Upper lobe of left lung (tissue), 6 donors: ENCODE results near the gene AP3B2. TPM values are rescaled to one million over a fixed set of nuclear protein-coding genes. Genes with fewer than 3 reads are reported as not detected.

Experiments
- ATAC-seq, 2 donors: fragments of 200-7000 bp; cut with Tn5 transposase; one replicate each; pipeline ENCODE4 v1.9.1; 2022; ENCODE audit warnings: mild to moderate bottlenecking in 2 of 2, moderate library complexity in 2 of 2; ENCODE audit not compliant: low FRiP score in 2 of 2
- DNase-seq, 2 donors: peaks; one replicate each; pipeline ENCODE4 v3.0.0-alpha.2; 2019 to 2020
- H3K27ac ChIP-seq, 4 donors: fragments of 200-600 bp; sonication (generic); one replicate each; pipeline ENCODE4 v1.5.1; 2016 to 2019
- H3K27me3 ChIP-seq, 4 donors: fragments of 200-600 bp; sonication (generic); one replicate each; pipeline ENCODE4 v1.5.1; 2017 to 2019
- H3K36me3 ChIP-seq, 4 donors: fragments of 200-600 bp; sonication (generic); one replicate each; pipeline ENCODE4 v1.5.1; 2016 to 2019
- H3K4me1 ChIP-seq, 4 donors: fragments of 200-600 bp; sonication (generic); one replicate each; pipeline ENCODE4 v1.5.1; 2018 to 2019
- H3K4me3 ChIP-seq, 4 donors: fragments of 200-600 bp; sonication (generic); one replicate each; pipeline ENCODE4 v1.5.1; 2017 to 2019; ENCODE audit warnings: mild to moderate bottlenecking in 2 of 4, moderate library complexity in 1 of 4
- H3K9me3 ChIP-seq, 4 donors: fragments of 200-600 bp; sonication (generic); one replicate each; pipeline ENCODE4 v1.5.1; 2018 to 2019
- CTCF ChIP-seq, 6 experiments: fragments of 450-650 bp in 4 of 6; fragments of 200-600 bp in 2 of 6; sonication (generic) in 2 of 6; IDR thresholded peaks; one replicate each; pipeline ENCODE4 v1.5.1; 2016 to 2019; ENCODE audit warnings: antibody characterized with exemption in 6 of 6
- EP300 ChIP-seq, 4 donors: sonication (generic); formaldehyde crosslinking; IDR thresholded peaks; one replicate each; pipeline ENCODE4 v1.5.1; 2017; ENCODE audit warnings: antibody characterized with exemption in 4 of 4, control low read depth in 2 of 4
- POLR2A ChIP-seq, 4 donors: fragments of 450-650 bp; IDR thresholded peaks; one replicate each; pipeline ENCODE4 v1.5.1; 2016 to 2017; ENCODE audit warnings: antibody characterized with exemption in 4 of 4, mild to moderate bottlenecking in 2 of 4
- POLR2AphosphoS5 ChIP-seq, 2 donors: sonication (generic); formaldehyde crosslinking; IDR thresholded peaks; one replicate each; pipeline ENCODE4 v1.5.1; 2017; ENCODE audit warnings: antibody characterized with exemption in 2 of 2
- whole genome bisulfite sequencing, 2 donors: methylation state at CpG; one replicate each; pipeline ENCODE4 v1.1.5; 2017 to 2018; 5-methylcytosine and 5-hydroxymethylcytosine counted together
- total RNA-seq, 6 donors: library from RNA; depleted of rRNA in 4 of 6; stranded (reverse); fragments of >200 nt in 4 of 6; gene quantifications; one replicate each; pipeline versions ENCODE4 v1.1.0 to v1.2.1, GENCODE V29; 2016 to 2021
- donor health status: DM: no; HTN: no; CAD: no; lungs with moderate emphysema.
- donor health status: DM: no; HTN: yes; CAD: no; lungs with severe emphysema.

Gene AP3B2
- total RNA-seq, 6 donors from 2014 or later = 0.39 to 25.1 (median 3.8) TPM

- H3K4me1 ChIP-seq = peaks cover 11 to 18% (median 13%) of the 10 kb centered on the region in 4 donors
- H3K9me3 ChIP-seq = peaks cover 0 to 5% (median 0%) of the 10 kb centered on the region in 4 donors
- no peak overlapping the region for H3K4me3 ChIP-seq
- DNase-seq = no peak
- WGBS, 2 donors = 59 to 64% methylated on average over 3 of the region's 3 CpGs
- peaks cover 0 to 28% (median 16%) of the 10 kb centered on the region in 4 donors for H3K27me3 ChIP-seq
- no peaks in the 10 kb centered on the region for H3K36me3 ChIP-seq
- no peak overlapping the region for H3K27ac ChIP-seq
- no peak for ATAC-seq
- no peak for TF ChIP-seq POLR2AphosphoS5 (IDR thresholded peaks at IDR 0.05)
- no peak for TF ChIP-seq POLR2A (IDR thresholded peaks at IDR 0.05)
- no peak for TF ChIP-seq EP300 (IDR thresholded peaks at IDR 0.05)
- TF ChIP-seq CTCF (IDR thresholded peaks at IDR 0.05) = no peak
Measured at GRCh38 chr15:82642656-82643055, 67.0 kb downstream of the AP3B2 start.

- no peak for TF ChIP-seq POLR2A (IDR thresholded peaks at IDR 0.05)
- TF ChIP-seq POLR2AphosphoS5 (IDR thresholded peaks at IDR 0.05) = no peak
- H3K27me3 ChIP-seq = peaks cover 0 to 16% (median 3%) of the 10 kb centered on the region in 4 donors
- no peaks in the 10 kb centered on the region for H3K9me3 ChIP-seq
- ATAC-seq = no peak
- DNase-seq = no peak
- peaks cover 0 to 4% (median 1%) of the 10 kb centered on the region in 4 donors for H3K4me1 ChIP-seq
- WGBS, 2 donors = 41 to 60% methylated on average over 2 of the region's 2 CpGs
- no peaks in the 10 kb centered on the region for H3K36me3 ChIP-seq
- H3K27ac ChIP-seq = no peak overlapping the region
- no peak overlapping the region for H3K4me3 ChIP-seq
Measured at GRCh38 chr15:82641129-82641798, 68.4 kb downstream of the AP3B2 start.

GRCh38 chr15:82640672-82641071, 69.0 kb downstream of the AP3B2 start:
- H3K9me3 ChIP-seq = no peaks in the 10 kb centered on the region
- no peak for DNase-seq
- H3K4me3 ChIP-seq = no peak overlapping the region
- H3K27me3 ChIP-seq = peaks cover 0 to 11% (median 0%) of the 10 kb centered on the region in 4 donors
- WGBS, 2 donors = 57 to 67% methylated on average over 3 of the region's 3 CpGs
- H3K27ac ChIP-seq = no peak overlapping the region
- H3K4me1 ChIP-seq = no peaks in the 10 kb centered on the region
- TF ChIP-seq EP300 (IDR thresholded peaks at IDR 0.05) (no peak), POLR2AphosphoS5 (IDR thresholded peaks at IDR 0.05) (no peak), POLR2A (IDR thresholded peaks at IDR 0.05) (no peak), CTCF (IDR thresholded peaks at IDR 0.05) (no peak)
- H3K36me3 ChIP-seq = no peaks in the 10 kb centered on the region
- ATAC-seq = no peak

GRCh38 chr15:82635798-82636197, 73.9 kb downstream of the AP3B2 start:
- Histone ChIP-seq H3K4me1 (no peaks in the 10 kb centered on the region), H3K27me3 (no peaks in the 10 kb centered on the region), H3K4me3 (no peak overlapping the region), H3K27ac (no peak overlapping the region), H3K9me3 (no peaks in the 10 kb centered on the region), H3K36me3 (no peaks in the 10 kb centered on the region)
- ATAC-seq = no peak
- DNase-seq = no peak
- TF ChIP-seq POLR2AphosphoS5 (IDR thresholded peaks at IDR 0.05) = no peak
- TF ChIP-seq EP300 (IDR thresholded peaks at IDR 0.05) = no peak
- TF ChIP-seq CTCF (IDR thresholded peaks at IDR 0.05) = no peak
- TF ChIP-seq POLR2A (IDR thresholded peaks at IDR 0.05) = no peak
- 46 to 55% methylated on average over 2 of the region's 2 CpGs for WGBS, 2 donors

- H3K4me1 ChIP-seq = no peaks in the 10 kb centered on the region
- H3K27ac ChIP-seq = no peak overlapping the region
- no peaks in the 10 kb centered on the region for H3K36me3 ChIP-seq
- H3K27me3 ChIP-seq = no peaks in the 10 kb centered on the region
- no peaks in the 10 kb centered on the region for H3K9me3 ChIP-seq
- H3K4me3 ChIP-seq = no peak overlapping the region
- TF ChIP-seq POLR2AphosphoS5 (IDR thresholded peaks at IDR 0.05) (no peak), CTCF (IDR thresholded peaks at IDR 0.05) (no peak), EP300 (IDR thresholded peaks at IDR 0.05) (no peak), POLR2A (IDR thresholded peaks at IDR 0.05) (no peak)
- WGBS, 2 donors = 57 to 66% methylated on average over 4 of the region's 4 CpGs
- ATAC-seq = no peak
- DNase-seq = no peak
Measured at GRCh38 chr15:82630033-82630432, 79.6 kb downstream of the AP3B2 start.
